HG02970 (cell line): Measurements from ENCODE around the gene MIER3.

Experiments used
- ATAC-seq: cut with Tn5 transposase; IDR thresholded peaks from one replicate; pipeline ENCODE4 v1.9.1; 2021; ENCODE audit warnings: mild to moderate bottlenecking, moderate library complexity, moderate number of reproducible peaks; ENCODE audit not compliant: unreplicated experiment, low FRiP score

The MIER3 gene

DNA sequence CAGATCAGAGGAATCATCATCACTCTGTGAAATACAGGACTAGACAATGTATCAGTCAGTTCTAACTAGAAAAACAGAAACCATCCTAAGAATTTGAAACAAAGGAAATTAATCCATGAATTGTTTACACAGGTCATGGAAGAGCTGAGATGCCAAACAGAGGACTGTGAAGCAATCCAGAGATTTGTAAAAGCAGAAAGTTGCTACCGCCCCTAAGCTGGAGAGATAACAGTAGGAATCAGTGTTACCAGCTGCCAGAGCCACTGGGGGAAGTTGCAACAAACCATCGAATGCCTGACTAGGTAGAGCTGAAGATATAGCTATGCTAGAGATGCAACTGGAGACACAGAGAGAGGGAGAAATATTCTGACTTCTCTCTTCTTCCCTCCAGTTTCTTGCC lies 10.4 kb upstream of the MIER3 start:
- ATAC-seq, result no peak

DNA sequence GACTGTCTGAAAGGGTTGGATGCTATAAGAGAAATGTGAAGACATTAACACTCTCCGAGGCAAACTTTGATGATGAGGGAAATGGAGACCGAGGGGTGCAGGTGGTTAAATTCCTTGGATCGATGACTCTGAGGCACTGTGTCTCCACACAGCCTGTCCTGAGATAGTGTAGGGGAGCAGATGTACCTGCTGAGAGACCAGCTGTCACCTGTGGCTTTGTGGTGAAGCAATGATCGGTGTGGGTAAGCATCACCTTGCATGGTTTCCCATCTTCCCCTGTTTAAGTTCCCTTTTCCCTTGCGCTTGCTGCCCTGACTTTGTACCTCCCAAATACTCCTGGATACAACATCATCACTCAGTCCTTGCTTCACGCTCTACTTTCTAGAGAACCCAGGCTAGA lies 9.8 kb upstream of the MIER3 start:
- ATAC-seq, result no peak

DNA sequence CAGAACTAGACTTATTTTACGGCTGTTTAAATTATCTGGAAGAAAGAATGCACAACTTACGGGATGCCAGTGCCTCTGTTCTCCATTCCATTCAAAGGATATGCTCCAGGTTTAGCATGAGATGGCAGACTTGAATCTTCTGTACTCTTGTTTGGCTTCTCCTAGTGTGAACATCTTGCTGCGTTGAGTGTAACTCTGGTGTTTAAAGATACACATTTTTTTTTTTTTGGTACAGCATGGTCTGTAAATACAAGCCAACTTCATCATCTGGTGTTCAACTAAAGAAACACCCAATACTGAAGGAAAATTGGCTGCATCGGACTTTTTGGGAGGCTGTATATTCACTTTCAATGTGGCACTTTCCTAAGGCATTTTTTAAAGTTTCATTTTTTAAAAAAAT lies 7.4 kb upstream of the MIER3 start:
- no peak for ATAC-seq

DNA sequence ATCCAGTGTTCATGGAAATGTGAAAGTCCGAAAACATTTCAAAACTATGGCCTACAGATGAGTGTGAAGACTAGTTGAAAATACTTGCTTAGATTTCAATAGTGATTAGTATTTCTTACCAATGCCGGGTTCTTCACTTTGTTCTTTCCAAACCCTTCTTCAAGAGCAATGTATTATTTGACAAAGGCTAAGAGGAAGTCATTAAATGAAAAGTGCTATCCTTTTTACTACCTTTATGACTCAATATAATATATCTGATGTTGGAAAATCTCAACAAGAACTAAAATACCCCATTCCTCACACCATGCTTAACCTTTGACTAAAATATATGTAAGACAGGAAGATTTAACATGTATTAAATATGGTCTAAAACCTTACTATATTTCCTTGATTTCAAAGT lies 6.7 kb upstream of the MIER3 start:
- ATAC-seq, result no peak

DNA sequence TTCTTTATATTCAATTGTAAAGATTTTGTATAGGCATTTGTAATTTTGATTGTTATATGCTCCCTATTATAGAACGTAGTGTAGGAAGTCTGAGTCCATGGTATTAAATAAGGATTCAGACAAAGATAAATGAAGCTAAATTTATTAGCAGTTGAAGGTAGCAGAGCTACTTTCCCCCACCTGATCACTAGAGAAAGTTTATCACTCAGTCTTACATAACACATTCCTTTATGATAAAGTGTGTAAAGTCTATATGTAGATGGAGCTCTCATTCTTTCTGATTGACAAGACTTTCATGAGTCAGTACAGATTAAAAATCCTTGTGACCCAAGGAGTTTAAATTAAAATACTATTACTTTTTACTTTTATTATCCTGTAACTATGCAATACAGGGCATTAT lies 2.3 kb upstream of the MIER3 start:
- no peak for ATAC-seq

DNA sequence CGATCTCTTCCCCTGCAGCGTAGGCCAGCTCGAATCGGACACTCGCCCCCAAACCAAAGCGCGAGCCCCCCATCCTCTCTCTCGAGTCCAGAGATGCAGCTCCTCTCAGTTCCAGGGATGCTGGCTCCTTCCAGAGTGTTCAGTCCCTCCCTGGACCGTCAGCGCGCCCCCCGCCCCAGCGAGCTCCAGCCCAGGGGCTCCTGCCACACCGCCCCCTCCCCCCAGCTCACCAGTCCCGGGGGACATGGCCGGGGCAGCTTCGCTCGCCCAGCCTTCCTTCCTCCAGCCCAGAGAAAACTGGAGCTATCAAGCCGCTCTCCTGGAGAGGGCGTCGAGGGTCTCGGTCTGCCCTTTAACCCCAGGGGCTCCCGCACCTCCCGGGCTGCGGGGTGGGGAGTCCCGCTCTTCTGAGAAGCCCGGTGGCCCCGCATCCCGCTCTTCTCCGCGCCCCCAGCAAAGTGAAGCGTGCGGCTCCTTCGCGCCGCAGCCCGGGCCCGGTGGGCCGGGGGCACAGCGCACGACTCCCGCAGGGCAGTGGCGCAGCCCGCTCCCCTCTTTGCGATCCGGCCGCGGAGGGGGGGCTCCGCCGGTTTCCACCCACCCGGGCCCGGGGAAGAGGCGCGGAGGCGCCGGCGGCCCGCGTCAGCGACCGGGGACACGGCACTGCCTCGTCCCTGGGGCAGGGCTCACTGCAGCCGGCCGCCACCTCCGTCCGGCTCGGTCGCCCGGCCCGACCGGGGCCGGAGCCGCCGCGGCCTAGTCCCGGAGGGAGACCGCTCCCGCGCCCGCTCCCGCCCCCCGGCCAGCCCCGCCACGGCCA lies 587 bp downstream of the MIER3 start:
- ATAC-seq, result peak; percentile 44

DNA sequence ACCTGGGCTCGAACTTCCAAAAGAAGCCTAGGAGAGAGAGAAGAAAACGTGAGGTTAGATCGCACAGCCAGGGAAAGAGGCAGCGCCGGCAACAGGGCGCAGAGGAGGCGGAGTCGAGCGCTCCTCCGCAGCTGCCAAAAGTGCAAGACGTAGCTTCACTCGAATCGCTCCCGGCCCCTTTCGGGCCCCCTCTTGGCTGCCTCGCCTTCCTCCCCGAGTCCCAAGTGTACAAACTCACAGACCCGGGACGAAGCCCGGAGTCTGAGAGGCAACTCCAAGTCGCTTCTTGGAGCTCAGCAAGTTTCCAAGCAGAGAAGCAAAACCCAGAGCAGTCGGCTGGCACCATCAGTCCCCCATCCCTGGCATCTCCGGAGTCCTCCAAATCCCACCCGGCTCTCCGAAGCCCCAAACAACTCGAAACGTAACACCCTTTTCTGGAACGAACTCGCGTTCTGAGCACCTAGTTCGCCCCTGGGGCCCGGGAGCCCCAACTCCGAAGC lies 1.2 kb downstream of the MIER3 start:
- ATAC-seq, result no peak

DNA sequence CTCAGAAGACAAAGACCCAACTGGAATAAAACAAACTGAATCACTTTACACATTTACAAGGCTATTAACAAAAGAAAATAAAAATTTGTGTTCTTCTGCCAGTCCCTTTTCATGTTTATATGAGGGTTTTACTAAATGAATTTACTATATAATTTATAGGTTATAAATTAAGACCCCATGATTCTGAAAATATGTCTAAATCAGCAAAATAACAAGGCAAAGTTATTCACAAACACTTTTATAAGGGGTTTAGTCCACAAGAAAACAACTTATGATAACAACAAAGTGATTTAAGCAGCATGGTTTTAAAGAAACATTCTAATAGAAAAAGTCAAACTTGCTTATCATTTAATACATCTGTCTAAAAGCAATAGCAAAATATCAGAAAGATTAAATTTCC lies 4.9 kb downstream of the MIER3 start:
- no peak for ATAC-seq

DNA sequence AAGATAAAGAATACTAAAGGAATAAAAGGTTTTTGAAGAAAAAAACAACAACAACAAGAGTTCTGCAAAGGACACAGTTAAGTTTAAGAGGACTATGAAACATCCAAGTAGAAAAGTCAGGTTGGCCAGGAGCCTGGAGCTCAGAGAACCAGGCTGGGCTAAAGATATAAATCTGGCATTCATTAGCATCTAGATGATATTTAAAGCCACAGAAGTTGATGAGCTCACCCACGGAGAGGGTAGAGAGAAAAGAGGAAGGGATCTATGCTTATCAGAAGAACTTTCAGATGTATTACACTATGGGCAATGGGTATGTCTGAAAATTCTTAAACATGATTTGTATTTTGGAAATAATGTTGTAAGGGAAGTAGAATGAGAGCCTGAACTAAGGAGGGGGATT lies 9.9 kb downstream of the MIER3 start:
- no peak for ATAC-seq

DNA sequence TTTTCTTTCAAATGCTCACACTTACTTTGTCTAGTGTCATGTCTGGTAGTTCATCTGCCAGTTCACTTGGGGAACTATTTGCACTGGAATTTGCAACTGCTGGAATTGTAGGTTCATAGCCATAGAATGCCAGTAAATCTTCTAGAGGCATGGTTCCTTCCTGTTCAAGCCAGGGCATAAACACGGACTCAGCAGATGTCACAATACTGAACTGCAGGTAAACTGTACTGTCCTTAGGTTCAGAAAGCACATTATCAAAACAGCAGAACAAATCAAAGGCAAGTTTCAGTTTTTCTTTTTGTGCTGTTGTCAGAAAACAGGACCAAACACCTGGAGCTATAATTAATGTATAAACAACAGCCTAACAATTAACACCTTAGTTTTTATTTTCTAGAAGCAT lies 13.1 kb downstream of the MIER3 start:
- ATAC-seq, result no peak

DNA sequence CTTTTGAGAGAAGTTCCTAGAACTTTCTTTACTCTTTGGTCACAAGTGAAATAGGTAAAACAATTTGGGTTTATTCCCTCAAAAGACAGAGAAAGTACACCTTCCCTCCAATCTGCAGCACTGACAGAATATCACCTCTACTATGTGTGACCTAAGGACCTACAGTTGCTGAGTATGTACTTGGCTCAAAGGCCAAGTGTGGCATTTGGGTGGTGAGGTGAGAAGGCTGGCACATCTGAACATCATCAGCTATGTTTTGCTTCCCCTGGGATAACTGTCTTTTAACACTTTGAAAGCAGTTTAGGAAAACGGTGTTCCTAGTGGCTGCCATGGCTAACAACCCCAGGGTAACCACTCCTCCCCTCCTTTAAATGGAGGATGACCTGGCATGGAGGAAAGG lies 17.6 kb downstream of the MIER3 start:
- ATAC-seq, result no peak

DNA sequence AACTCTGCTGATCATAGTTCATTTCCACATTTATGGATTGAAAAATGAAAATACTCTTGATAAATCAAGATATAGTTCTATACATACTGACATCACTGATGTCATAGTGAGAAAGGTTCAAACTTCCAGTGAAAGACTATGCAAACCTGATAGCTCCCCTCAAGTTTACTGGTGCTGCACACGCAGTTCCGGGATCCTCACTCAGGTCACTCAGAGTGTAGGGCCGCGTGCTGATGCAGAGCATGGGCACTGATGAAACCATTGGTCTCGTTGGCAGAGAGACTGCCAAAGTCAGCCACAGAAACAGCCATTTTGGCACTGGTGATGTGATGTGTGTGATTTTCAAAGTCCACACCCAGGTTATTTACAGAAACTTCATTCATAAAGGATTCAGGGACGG lies 29.0 kb downstream of the MIER3 start:
- no peak for ATAC-seq

DNA sequence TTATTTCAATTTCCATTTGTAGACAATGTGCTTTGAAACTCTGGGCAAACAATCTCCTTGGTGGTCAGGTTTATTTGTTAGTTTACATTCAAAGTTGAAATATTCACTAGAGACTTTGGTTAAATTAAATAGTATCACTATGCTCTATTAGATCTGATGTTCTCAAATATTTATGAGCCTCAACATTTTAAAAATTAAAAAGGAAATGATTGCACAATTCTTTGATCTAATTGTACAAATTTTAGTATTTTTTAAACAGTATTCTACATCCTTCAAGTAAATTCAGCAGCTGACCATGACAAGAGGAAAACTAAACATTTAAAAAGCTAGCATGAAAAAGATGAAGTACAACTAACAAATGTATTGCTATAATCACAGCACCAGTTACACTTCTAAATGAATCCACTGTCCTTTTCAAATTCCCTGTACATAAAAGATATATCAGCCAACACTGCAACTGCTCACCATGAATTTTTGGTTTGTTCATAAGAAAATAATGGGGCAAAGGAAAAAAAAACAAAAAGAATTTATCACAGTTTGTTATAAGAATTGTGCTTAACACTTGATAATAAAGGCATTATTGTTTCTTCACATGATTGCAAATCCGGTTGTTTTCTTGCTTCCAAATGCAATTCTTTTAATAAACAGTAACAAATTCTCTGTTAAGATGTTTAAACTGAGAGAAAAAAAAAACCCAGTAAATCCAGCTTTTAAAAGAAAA lies 31.8 kb downstream of the MIER3 start:
- no peak for ATAC-seq

DNA sequence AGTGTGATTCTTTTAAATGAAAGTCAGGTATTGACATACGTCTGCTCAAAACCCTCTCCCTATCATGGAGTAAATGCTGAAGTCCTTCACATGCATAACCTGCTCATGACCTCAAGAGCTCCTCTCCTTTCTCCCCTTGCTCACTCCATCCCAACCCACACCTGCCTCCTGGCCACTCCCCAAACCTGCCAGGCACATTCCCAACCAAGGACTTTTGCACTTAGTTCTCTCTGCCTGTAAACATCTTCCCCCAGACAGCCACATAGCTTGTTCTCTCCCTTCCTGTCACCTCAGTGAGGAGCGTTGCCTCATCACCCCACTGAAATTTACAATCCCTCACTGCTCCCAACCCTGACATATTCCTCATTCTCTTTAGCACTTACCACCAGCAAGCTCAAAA lies 33.9 kb downstream of the MIER3 start:
- ATAC-seq, result no peak

DNA sequence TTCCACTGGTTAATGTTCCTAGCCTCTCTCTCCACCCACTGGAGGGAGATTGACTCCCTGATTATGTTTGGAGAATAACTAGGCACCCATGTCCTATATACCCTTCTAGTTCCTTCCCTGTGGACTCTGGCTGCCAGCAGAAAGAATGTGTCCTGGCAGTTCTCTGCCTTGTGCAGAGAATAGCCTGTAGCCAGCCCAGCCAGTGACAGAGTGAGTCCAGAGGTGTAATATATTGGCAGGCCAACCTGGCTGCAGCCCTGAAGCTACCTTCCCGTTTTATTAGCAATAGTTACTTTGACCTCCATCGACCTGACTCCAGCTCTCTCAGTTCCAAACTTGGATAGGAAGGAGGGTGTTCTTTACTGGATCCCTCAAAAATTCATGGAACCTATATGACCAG lies 34.4 kb downstream of the MIER3 start:
- ATAC-seq, result no peak

DNA sequence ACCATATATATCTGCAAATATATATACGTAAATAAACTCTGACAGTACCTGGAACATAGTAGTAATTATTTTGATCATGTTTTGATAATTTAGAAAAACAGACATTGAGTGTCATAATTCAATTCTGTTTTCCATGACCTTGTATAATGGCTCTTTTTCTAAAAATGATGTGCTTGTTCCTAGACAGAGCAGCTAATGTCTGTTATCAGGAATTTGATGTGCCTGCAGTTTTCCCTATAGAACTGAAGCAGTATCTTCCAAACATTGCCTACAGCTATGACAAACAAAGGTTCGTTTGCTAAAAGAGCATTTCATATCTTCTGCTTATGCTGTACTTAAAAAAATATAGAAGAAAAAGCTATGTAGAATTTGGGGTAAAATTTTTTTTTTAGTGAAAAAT lies 37.2 kb downstream of the MIER3 start:
- no peak for ATAC-seq

DNA sequence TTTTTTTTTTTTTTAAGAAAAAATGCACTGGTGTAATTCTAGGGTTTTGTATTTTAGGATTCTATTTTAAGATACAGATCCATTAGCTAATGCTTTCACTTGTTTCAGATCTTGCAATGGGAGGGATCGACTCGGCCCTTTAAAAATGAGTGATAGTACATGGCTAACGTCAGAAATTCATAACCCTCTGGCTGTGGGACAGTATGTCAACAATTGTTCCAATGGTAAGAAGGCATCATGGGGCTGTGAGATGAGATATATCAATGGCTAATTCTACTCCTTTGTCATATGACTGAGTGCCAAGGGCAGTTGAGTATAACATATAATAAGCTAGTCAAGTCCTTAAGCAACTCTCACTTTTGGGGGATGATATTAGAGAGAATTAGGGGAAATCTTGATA lies 38.2 kb downstream of the MIER3 start:
- no peak for ATAC-seq

DNA sequence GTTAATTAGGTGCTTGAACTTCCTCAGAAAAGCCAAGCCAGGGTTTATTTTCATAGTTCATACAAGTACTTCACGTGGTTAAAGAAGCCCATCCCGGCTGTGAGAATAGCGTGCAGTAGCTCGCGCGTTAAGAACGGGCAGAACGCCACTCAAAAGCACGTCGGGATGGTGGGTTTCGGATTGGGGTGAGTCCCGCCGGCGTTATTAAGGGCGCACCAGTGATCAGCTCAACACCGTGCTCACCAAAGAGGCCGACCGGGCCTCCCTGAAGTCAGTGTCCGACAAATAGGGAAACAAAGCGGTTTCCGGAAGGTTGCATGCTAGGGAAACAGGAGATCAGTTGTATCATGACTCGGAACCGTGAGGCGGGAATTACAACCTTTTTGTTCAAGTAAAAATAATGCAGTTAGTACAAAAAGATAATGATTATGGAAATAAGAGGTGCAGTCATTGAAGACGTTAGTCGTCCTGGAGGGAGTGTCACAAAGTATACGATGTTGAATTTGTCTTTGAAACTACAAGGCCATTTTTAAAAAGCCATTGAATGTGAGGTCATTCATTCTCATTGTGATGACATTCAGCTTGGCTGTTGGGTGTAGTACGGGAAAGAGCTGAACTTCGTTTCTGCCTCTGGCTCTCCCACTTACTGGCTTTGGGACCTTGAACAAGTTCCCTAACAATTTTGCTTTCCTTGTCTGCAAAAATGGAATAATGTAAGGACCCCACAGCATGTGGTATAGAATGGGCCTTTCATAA lies 41.5 kb downstream of the MIER3 start:
- ATAC-seq, result peak; percentile 21

DNA sequence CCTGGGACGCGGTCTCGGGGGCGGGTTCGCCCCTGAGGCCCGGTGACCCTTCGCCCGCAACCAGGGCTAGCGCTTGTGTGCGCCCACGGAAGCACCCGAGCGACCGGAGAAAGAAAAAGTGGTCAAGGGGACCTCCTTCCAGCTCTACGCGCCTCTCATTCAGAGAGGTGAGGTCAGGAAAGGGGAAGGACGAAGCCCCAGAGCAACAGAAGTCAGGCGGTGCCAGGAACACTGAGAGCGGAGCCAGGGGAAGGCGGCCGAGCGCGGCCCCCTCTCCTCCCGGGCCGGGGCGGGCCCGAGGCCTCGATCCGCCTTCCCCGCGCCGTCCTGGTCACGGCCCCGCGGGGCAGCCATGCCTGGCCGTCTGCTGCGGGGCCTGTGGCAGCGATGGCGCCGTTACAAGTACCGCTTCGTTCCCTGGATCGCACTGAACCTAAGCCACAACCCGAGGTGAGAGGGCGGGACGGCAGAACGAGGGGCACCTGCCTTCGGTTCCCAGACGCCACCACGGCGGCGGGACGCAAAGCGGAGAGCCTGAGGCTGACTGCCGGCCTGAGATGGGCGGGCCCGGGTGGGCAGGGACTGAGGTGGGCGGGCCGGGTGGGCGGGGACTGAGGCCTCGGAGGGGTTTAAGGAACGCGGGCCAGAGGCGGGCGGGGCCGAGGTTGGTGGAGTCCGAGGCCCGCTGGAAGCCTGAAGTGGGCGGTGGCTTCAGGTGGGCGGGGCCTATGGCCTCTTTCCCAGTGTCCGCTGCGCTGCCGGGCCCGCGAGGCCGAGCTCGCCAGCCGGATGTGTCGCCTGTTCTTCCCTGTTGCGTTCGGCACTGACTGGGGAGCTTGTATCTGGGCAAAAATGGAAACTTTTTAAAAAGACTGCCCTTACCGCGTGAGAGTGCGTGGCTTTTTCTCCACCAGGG lies 42.4 kb downstream of the MIER3 start, which contains the start of gene SETD9:
Gene SETD9, plus strand, starts transcription at position 303 of the 916 bp plus-strand sequence. Its CDS starts 50 bp downstream, at position 353.
- peak; percentile 90 for ATAC-seq

DNA sequence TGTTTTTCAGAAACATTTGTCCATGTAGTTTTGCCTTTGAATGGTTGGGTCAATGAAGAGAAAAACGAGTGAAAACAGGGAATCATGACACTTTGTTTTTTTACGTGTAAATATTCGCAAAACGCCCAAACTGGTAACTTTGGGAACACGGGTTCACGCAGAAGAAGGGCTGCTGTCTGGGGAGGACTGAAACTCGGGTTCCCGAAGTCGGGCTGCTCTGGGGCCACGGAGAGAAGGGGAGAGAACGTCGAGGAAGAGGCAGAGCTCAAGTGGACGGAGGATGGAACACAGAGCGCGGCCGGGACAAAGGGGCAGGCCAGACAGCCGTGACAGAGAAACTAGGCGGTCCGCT lies 43.0 kb downstream of the MIER3 start:
- no peak for ATAC-seq
